Activated effector memory CD4-positive, alpha-beta T cell treated with anti-CD3 and anti-CD28 coated beads, Interleukin-2, amount 50 U/mL, for 16 hours (primary cell): Measurements from ENCODE around the gene LRRC72.
"Not testable (repeated sequence)": the region's sequence is repeated elsewhere in the genome, so short reads cannot be mapped to it uniquely, and the experiment has no call there.

Experiments
- DNase-seq: peaks from one replicate; pipeline ENCODE4 v3.0.0-alpha.2; 2020

The LRRC72 gene

GRCh38 chr7:16526742-16527540, at the start of gene LRRC72:
Gene LRRC72, plus strand, starts transcription at chr7:16526825. Its CDS starts 128 bp downstream, at chr7:16526953.
- no peak for DNase-seq

- DNase-seq: no peak
Measured at GRCh38 chr7:16479161-16479560, 47.5 kb upstream of the LRRC72 start.

GRCh38 chr7:16479591-16479990, 47.0 kb upstream of the LRRC72 start:
- DNase-seq: no peak

- no peak for DNase-seq
Measured at GRCh38 chr7:16484453-16485158, 42.0 kb upstream of the LRRC72 start.

GRCh38 chr7:16491148-16491547, 35.5 kb upstream of the LRRC72 start:
- no peak for DNase-seq

- DNase-seq: no peak
Measured at GRCh38 chr7:16492513-16493062, 34.0 kb upstream of the LRRC72 start.

GRCh38 chr7:16493266-16493665, 33.4 kb upstream of the LRRC72 start:
- no peak for DNase-seq

GRCh38 chr7:16494551-16494950, 32.1 kb upstream of the LRRC72 start:
- no peak for DNase-seq

- no peak for DNase-seq
Measured at GRCh38 chr7:16494955-16495719, 31.5 kb upstream of the LRRC72 start.

- DNase-seq: no peak
Measured at GRCh38 chr7:16498122-16498521, 28.5 kb upstream of the LRRC72 start.

- DNase-seq: no peak
Measured at GRCh38 chr7:16502303-16502702, 24.3 kb upstream of the LRRC72 start.

- no peak for DNase-seq
Measured at GRCh38 chr7:16504019-16504418, 22.6 kb upstream of the LRRC72 start.

GRCh38 chr7:16506422-16506821, 20.2 kb upstream of the LRRC72 start:
- DNase-seq: not testable (repeated sequence)

GRCh38 chr7:16509829-16510228, 16.8 kb upstream of the LRRC72 start:
- DNase-seq: no peak

- no peak for DNase-seq
Measured at GRCh38 chr7:16511314-16511713, 15.3 kb upstream of the LRRC72 start.

GRCh38 chr7:16512097-16512496, 14.5 kb upstream of the LRRC72 start:
- DNase-seq: no peak

GRCh38 chr7:16514271-16514670, 12.4 kb upstream of the LRRC72 start:
- no peak for DNase-seq

GRCh38 chr7:16514729-16515128, 11.9 kb upstream of the LRRC72 start:
- DNase-seq: no peak

GRCh38 chr7:16515785-16516685, 10.6 kb upstream of the LRRC72 start:
- DNase-seq: no peak

GRCh38 chr7:16519985-16520384, 6.6 kb upstream of the LRRC72 start:
- not testable (repeated sequence) for DNase-seq

GRCh38 chr7:16524332-16524731, 2.3 kb upstream of the LRRC72 start:
- no peak for DNase-seq

GRCh38 chr7:16528520-16528919, 1.9 kb downstream of the LRRC72 start:
- no peak for DNase-seq
